PFSK-1 (cell line): Measurements from ENCODE around the gene PAQR8.

Source experiments
- FOXP2 ChIP-seq: optimal IDR thresholded peaks from 2 replicates; pipeline ENCODE3; 2011; ENCODE audit warnings: borderline replicate concordance, control low read depth, inconsistent platforms; ENCODE audit not compliant: insufficient read depth; ENCODE audit errors: extremely low read length, extremely low read depth
- POLR2AphosphoS5 ChIP-seq: IDR thresholded peaks from 2 replicates; pipeline ENCODE4 v1.6.1; 2012; ENCODE audit warnings: low read depth, mild to moderate bottlenecking, control low read depth, low read length, moderate library complexity
- SIN3A ChIP-seq: IDR thresholded peaks from 2 replicates; pipeline ENCODE4 v1.6.1; 2012; ENCODE audit warnings: mild to moderate bottlenecking, low read length, moderate library complexity, borderline replicate concordance; ENCODE audit not compliant: insufficient read depth
- TAF1 ChIP-seq: IDR thresholded peaks from 2 replicates; pipeline ENCODE4 v1.6.1; 2012; ENCODE audit warnings: low read length, control low read depth, borderline replicate concordance; ENCODE audit not compliant: insufficient read depth
- TF ChIP-seq, protein P1 (sequence below), 2 experiments: IDR thresholded peaks; 2 replicates each; pipeline versions ENCODE4 v1.6.1 to v1.8.0; 2011 to 2012; ENCODE audit warnings: low read depth in 2 of 2, low read length in 2 of 2, control low read depth in 1 of 2, inconsistent platforms in 1 of 2, mild to moderate bottlenecking in 1 of 2, moderate library complexity in 1 of 2; ENCODE audit not compliant: insufficient read depth in 1 of 2

PAQR8 gene

DNA sequence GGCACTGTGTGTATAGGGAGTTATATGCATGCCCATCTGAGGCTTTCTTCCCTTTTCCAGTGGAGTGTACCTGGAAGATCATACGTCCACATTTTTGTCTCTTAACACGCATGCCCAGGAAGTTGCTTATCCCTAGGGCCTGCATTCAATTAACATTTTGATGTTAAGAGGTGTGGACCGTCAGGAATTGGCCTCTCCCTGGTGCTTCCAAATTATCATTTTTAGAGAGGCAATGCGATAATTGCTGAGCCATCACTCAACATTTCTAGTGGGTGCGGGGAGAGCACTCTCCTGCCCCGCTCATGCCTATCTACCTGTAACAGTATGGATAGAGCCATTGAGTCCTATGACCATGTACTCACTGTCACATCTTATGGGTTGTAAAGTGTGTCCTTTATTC, 37.8 kb upstream of the PAQR8 start:
- TF ChIP-seq TAF1 (no peak), POLR2AphosphoS5 (no peak), SIN3A (no peak), FOXP2 (no peak)
- TF ChIP-seq, protein P1, sequence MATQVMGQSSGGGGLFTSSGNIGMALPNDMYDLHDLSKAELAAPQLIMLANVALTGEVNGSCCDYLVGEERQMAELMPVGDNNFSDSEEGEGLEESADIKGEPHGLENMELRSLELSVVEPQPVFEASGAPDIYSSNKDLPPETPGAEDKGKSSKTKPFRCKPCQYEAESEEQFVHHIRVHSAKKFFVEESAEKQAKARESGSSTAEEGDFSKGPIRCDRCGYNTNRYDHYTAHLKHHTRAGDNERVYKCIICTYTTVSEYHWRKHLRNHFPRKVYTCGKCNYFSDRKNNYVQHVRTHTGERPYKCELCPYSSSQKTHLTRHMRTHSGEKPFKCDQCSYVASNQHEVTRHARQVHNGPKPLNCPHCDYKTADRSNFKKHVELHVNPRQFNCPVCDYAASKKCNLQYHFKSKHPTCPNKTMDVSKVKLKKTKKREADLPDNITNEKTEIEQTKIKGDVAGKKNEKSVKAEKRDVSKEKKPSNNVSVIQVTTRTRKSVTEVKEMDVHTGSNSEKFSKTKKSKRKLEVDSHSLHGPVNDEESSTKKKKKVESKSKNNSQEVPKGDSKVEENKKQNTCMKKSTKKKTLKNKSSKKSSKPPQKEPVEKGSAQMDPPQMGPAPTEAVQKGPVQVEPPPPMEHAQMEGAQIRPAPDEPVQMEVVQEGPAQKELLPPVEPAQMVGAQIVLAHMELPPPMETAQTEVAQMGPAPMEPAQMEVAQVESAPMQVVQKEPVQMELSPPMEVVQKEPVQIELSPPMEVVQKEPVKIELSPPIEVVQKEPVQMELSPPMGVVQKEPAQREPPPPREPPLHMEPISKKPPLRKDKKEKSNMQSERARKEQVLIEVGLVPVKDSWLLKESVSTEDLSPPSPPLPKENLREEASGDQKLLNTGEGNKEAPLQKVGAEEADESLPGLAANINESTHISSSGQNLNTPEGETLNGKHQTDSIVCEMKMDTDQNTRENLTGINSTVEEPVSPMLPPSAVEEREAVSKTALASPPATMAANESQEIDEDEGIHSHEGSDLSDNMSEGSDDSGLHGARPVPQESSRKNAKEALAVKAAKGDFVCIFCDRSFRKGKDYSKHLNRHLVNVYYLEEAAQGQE (IDR thresholded peaks at IDR 0.05; ENCODE audit: insufficient read depth in 1 of 2, low read depth in 2 of 2, low read length in 2 of 2): no peak

DNA sequence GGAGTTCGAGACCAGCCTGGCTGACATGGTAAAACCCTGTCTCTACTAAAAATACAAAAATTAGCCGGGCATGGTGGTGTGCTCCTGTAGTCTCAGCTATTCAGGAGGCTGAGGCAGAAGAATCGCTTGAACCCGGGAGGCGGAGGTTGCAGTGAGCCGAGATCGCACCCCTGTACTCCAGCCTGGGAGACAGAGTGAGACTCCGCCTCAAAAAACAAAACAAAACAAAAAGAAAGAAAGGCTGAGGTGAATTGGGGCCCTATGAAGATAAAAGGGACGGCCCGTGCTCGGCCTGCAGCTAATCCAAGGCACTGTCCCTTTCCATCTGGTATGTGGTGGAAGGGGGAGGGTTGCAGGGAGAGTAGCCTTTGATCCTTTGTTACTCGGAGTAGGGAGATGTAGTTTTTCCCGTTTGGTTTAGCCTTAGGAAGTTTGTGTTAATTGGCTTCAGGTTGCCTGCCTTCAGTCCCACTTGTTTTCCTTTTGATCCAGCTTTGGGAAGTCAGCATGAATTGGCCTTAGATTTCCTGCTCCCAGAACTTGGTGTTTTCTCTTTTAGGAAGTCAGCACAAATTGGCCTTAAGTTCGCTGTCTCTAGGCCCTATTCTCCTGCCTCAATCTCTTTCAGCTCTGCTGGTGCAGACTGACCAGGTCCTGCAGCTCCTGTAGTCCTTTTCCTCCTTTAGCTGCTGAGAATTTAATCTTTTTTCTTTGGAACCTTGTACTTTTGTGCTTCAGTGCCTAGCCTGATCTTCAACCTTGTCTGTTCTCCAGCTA, 36.1 kb upstream of the PAQR8 start:
- TF ChIP-seq, protein P1 (IDR thresholded peaks at IDR 0.05; ENCODE audit: insufficient read depth in 1 of 2, low read depth in 2 of 2, low read length in 2 of 2): 0 out of 4 replicates have a peak, but pooled peaks of 1 of the 2 experiments have one; percentile 11
- TF ChIP-seq SIN3A: no peak

DNA sequence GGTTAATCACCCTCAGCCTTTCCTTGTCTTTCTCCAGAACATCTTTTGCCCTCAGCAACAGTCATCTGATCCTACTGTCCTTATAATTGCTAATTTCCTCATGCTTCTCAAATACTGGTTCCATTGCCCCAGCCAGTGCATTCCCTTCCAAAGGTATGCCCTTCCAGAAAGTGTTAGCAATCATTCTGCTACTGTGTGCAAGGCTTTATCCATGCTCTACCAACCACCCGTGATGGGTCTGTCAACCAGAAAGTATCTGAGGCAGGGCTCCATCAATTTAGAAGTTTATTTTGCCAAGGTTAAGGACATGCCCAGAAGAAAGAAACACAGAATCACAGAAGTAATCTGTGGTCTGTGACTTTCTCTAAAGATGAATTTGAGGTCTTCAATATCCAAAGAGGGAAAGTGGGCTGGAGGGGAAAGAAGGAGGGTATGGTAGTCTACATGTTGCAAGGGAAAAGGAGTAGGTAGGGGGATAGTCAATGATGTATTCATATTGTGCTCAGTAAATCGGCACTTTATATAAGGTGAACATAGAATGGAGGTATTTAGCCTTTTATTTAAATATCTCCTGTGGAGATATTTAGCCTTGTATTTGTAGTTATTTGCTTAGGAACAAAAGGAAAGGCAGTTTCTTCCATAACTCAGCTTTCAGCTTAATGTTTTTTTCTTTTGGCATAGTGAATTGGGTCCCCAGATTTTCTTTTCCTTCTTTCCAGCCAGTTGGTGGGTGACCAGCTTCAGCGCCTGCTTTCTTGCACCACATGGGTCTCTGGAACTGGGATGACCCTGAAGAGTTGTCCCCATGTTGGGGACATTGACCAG, 35.2 kb upstream of the PAQR8 start:
- TF ChIP-seq TAF1: no peak
- TF ChIP-seq POLR2AphosphoS5: no peak

- TF ChIP-seq, protein P1 (IDR thresholded peaks at IDR 0.05; ENCODE audit: insufficient read depth in 1 of 2, low read depth in 2 of 2, low read length in 2 of 2): no peak
- no peak for TF ChIP-seq SIN3A
- TF ChIP-seq POLR2AphosphoS5: no peak
- no peak for TF ChIP-seq TAF1
- no peak for TF ChIP-seq FOXP2
Observed at GRCh38 chr6:52328303-52328662, 33.7 kb upstream of the PAQR8 start.

GRCh38 chr6:52328729-52329128, 33.2 kb upstream of the PAQR8 start:
- TF ChIP-seq POLR2AphosphoS5 (no peak), TAF1 (no peak), FOXP2 (no peak), SIN3A (no peak)
- TF ChIP-seq, protein P1 (IDR thresholded peaks at IDR 0.05; ENCODE audit: insufficient read depth in 1 of 2, low read depth in 2 of 2, low read length in 2 of 2): no peak
